ENCODE measurements around the gene MAP2K5.

DNA sequence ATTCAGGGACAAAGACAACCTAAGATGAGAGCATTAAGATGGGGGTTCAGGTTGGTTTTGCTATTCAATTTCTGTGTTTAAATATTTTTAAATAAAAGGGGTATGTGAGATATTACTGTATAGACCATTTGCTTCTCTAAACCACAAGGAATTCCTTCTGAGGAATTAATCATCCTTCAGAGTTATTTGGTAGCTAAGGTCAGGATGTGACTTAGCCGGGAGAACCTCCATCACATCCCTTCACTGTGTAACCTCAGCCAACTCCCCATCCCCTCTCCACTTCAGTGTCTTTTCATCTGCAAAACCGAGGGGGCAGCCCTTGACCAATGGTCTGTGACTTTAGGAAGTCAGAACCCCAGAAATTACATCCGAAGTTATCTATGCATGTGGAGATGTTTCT lies 234.1 kb downstream of the MAP2K5 start:
- TF ChIP-seq CTCF (IDR thresholded peaks at IDR 0.05; ENCODE audit: low read length) = no peak
- TF ChIP-seq EZH2 (optimal IDR thresholded peaks at IDR 0.05; ENCODE audit: low read depth, low read length) = no peak
- TF ChIP-seq EZH2phosphoT487 (IDR thresholded peaks at IDR 0.05; ENCODE audit: low read length) = no peak

All from MM.1S (cell line).